Colonic mucosa (tissue), 4 donors: Measurements from ENCODE around the gene MMP20. TPM values are rescaled to one million over a fixed set of nuclear protein-coding genes. Genes with fewer than 3 reads are reported as not detected.
"Not testable (repeated sequence)": the region's sequence is repeated elsewhere in the genome, so short reads cannot be mapped to it uniquely, and the experiment has no call there.

Experiments
- DNase-seq: peaks from one replicate; pipeline ENCODE4 v3.0.0-alpha.2; 2020
- H3K27ac ChIP-seq: fragments of 200-600 bp; one replicate; pipeline ENCODE4 v1.8.0; 2021
- H3K27me3 ChIP-seq: fragments of 200-600 bp; one replicate; pipeline ENCODE4 v1.8.0; 2021
- H3K36me3 ChIP-seq: fragments of 200-600 bp; one replicate; pipeline ENCODE4 v1.8.0; 2021
- H3K4me1 ChIP-seq: fragments of 200-600 bp; one replicate; pipeline ENCODE4 v1.8.0; 2021; ENCODE audit warnings: mild to moderate bottlenecking
- H3K4me3 ChIP-seq: fragments of 200-600 bp; one replicate; pipeline ENCODE4 v1.8.0; 2021
- H3K9ac ChIP-seq, 2 donors: one replicate each; pipeline ENCODE4 v1.7.0; 2013; ENCODE audit warnings: control low read depth in 2 of 2, low read depth in 2 of 2, low read length in 2 of 2
- H3K9me3 ChIP-seq: fragments of 200-600 bp; one replicate; pipeline ENCODE4 v1.8.0; 2021
- intact Hi-C: fragments of 100-400 bp; cut with DNase I; formaldehyde crosslinking; loops from one replicate; pipeline ENCODE4 v1.14.1; 2022
- total RNA-seq, 2 donors: library from RNA; stranded (reverse); fragmentation: NEBNext Ultra II Directional in 1 of 2; extraction: Animal tissue kit (Norgen Biotek cat#: 25700) in 1 of 2; gene quantifications; one replicate each; pipeline ENCODE4 v1.2.1, GENCODE V29; 2021
- TF ChIP-seq, protein P1 (sequence below): fragments of 200-600 bp; IDR thresholded peaks from one replicate; pipeline ENCODE4 v1.8.0; 2022; ENCODE audit warnings: antibody characterized with exemption, mild to moderate bottlenecking
- donor health status: healthy.
- donor health status: DM: no; HTN: no; CAD: no.
- donor health status: DM: no; HTN: no; CAD: no.

The MMP20 gene
- total RNA-seq, 2 donors from 2014 or later, result not detected

DNA sequence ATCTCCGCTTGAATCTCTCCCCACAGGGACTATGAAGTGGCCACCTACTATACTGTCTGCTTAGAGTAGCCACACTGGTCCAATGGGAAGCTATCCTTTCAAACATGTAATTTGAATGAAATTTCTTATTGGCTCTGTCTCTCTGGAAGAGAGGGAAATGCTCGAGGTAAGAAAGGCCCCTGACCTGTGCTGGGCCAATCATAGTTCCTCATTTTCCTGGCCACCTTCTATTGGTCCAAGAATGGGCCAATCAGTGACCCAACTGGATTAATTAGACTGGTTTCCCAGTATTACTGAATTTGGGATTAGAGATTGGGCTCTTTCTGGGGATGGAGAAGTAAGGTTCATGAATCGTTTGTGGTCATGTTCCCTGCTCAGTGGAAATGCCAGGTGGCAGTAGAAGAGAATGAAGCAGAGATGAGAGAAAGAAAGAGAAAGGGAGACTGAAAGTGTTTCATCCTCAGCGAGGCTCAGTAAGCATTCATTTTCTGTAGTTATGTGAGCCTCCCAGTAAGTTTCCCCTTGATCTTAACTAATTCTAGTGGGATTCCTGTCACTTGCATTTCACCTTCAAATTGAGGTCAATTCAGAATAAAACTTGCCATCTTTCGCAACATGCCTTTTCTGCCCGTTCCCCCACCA is 8.4 kb upstream of the MMP20 start:
- DNase-seq, result no peak
- H3K36me3 ChIP-seq, result no peaks in the 10 kb centered on the region
- H3K4me3 ChIP-seq, result no peak overlapping the region
- H3K27ac ChIP-seq, result no peak overlapping the region
- intact Hi-C loops, result loop anchor here (2.0 kb wide), 1 partner anchor 17 kb away; no protein-coding TSS in a partner anchor
- no peaks in the 10 kb centered on the region for H3K4me1 ChIP-seq
- no peaks in the 10 kb centered on the region for H3K27me3 ChIP-seq
- TF ChIP-seq, protein P1, sequence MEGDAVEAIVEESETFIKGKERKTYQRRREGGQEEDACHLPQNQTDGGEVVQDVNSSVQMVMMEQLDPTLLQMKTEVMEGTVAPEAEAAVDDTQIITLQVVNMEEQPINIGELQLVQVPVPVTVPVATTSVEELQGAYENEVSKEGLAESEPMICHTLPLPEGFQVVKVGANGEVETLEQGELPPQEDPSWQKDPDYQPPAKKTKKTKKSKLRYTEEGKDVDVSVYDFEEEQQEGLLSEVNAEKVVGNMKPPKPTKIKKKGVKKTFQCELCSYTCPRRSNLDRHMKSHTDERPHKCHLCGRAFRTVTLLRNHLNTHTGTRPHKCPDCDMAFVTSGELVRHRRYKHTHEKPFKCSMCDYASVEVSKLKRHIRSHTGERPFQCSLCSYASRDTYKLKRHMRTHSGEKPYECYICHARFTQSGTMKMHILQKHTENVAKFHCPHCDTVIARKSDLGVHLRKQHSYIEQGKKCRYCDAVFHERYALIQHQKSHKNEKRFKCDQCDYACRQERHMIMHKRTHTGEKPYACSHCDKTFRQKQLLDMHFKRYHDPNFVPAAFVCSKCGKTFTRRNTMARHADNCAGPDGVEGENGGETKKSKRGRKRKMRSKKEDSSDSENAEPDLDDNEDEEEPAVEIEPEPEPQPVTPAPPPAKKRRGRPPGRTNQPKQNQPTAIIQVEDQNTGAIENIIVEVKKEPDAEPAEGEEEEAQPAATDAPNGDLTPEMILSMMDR, result no peak
- no peaks in the 10 kb centered on the region for H3K9me3 ChIP-seq
- no peak overlapping the region for H3K9ac ChIP-seq

DNA sequence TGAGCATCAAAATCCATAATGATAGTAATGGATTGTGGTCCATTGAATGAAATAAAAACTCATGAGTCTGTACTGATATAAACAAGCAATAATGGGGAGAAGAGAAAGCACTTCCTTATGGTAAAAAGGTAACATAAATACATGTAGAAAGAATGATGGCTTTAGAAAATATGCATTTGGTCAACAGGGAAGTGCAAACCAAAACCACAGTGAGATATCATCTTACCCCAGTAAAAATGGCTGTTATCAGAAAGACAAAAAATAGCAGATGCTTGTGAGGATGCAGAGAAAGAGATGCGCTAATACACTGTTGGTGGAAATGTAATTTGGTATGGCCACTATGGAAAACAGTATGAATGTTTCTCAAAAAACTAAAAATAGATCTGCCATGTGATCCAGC is 6.9 kb upstream of the MMP20 start:
- no peaks in the 10 kb centered on the region for H3K36me3 ChIP-seq
- no peaks in the 10 kb centered on the region for H3K9me3 ChIP-seq
- intact Hi-C loops, result loop anchor here (2.0 kb wide), 1 partner anchor 19 kb away; no protein-coding TSS in a partner anchor
- H3K27ac ChIP-seq, result no peak overlapping the region
- no peak overlapping the region for H3K9ac ChIP-seq
- no peaks in the 10 kb centered on the region for H3K4me1 ChIP-seq
- no peak for DNase-seq
- TF ChIP-seq, protein P1, result no peak
- no peak overlapping the region for H3K4me3 ChIP-seq
- H3K27me3 ChIP-seq, result no peaks in the 10 kb centered on the region

DNA sequence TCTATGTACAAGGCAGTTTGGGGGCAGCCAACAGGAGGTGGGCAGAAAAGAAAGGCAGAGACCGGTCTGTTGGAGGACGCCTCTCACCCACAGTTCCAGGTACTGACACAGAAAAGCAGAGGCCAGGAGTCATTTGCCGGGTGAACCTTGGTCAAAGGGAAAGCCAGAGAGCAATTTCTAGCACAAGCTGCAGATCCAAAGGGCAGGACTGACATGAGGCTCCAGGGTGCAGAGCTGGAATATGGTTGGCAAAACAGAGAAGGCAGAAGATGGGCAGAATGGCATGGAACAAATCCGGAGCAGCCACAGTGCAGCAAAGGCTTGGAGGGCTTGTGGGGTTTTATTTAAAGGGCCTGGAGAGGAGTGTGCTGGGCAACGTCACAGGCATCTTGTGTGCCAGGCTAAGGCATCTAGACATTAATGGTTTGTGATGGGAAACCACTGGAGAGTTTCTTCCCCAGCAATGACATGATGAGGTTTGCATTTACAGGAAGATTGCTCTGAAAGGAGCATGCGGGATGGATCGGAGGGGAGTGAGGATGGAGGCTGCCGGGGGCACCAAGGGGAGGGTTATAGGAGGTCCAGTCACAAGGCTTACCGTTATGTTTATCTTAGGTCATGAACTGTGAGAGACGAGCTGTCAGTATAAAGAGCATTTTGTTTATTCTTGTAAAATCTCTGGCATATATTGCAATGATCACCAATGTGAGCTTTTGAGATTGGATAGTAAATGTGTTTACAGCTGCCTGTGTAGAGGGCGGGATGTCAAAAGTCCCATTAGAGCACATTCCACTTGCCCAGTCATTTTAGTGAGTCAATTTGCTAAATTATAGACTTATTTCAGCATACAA is 5.7 kb upstream of the MMP20 start:
- no peaks in the 10 kb centered on the region for H3K36me3 ChIP-seq
- TF ChIP-seq, protein P1, result no peak
- H3K4me1 ChIP-seq, result no peaks in the 10 kb centered on the region
- DNase-seq, result no peak
- H3K4me3 ChIP-seq, result no peak overlapping the region
- no peak overlapping the region for H3K27ac ChIP-seq
- H3K9me3 ChIP-seq, result no peaks in the 10 kb centered on the region
- intact Hi-C loops, result no loop called here
- no peaks in the 10 kb centered on the region for H3K27me3 ChIP-seq
- no peak overlapping the region for H3K9ac ChIP-seq

DNA sequence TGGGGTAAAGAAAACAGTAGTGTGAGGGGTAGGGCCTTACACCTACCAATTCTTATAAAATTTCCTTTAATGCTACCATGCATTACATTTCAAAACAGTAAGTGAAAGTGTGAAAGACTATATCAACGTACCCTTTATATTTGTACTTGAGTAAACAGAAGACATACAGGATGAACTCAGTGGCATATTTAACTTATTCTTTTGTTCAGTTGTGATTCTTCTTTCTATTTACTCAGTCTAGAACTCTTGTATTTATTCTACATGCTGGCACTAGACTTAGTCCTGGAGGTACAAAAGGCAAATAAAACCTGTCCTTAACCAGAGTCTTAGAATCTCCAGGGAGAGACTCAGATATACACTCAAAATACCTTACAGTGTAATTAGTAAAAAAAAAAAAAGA is 4.8 kb upstream of the MMP20 start:
- intact Hi-C loops, H3K9ac ChIP-seq, H3K27me3 ChIP-seq, H3K36me3 ChIP-seq, H3K4me3 ChIP-seq, H3K9me3 ChIP-seq, H3K4me1 ChIP-seq, DNase-seq, H3K27ac ChIP-seq: not testable (repeated sequence)

DNA sequence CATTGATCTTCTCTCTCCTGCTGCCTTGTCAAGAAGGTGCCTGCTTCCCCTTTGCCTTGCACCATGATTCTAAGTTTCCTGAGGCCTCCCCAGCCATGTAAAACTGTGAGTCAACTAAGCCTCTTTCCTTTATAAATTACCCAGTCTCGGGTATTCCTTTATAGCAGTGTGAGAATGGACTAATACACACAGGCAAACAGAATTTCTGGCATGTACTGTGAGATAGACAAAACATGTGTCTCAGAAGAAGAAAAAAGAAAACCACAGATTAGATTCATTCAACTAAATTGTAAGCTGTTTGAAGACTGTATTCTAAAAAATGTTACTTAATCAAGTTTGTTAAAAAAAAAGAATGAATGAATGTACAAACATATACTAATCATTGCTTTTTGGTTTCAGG is 1.5 kb upstream of the MMP20 start:
- Histone ChIP-seq H3K27ac (no peak overlapping the region), H3K27me3 (no peaks in the 10 kb centered on the region), H3K9ac (no peak overlapping the region), H3K36me3 (no peaks in the 10 kb centered on the region), H3K4me3 (no peak overlapping the region), H3K4me1 (no peaks in the 10 kb centered on the region), H3K9me3 (no peaks in the 10 kb centered on the region)
- intact Hi-C loops, result no loop called here
- TF ChIP-seq, protein P1, result no peak
- no peak for DNase-seq

DNA sequence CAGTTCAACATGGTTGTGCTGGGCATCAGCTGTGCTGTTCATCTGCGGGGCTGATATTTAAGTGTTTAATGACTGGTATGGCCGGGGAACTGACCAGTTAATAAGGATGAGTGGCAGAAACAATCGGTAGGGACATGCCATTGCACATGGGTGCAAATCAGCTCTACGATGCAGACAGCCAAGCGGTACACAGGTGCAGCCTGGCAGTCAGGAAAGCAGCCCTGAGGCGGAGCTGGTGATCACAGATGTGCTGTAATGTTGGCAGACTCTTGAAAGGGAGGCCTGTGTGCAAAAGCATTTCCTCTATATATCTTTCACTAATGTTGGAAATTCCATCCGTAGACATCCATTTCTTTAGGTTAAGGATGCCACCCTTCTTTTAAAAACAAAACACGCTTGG is 1.1 kb downstream of the MMP20 start:
- Histone ChIP-seq H3K4me3 (no peak overlapping the region), H3K36me3 (no peaks in the 10 kb centered on the region), H3K4me1 (no peaks in the 10 kb centered on the region), H3K9me3 (no peaks in the 10 kb centered on the region), H3K9ac (no peak overlapping the region), H3K27ac (no peak overlapping the region), H3K27me3 (no peaks in the 10 kb centered on the region)
- TF ChIP-seq, protein P1, result no peak
- no peak for DNase-seq
- intact Hi-C loops, result no loop called here
